HG02870 (cell line): Measurements from ENCODE around the gene CDYL2.

Experiments used
- ATAC-seq: cut with Tn5 transposase; IDR thresholded peaks from one replicate; pipeline ENCODE4 v1.9.1; 2021; ENCODE audit warnings: mild to moderate bottlenecking, moderate library complexity; ENCODE audit not compliant: unreplicated experiment

CDYL2 gene

GRCh38 chr16:80631581-80631980, 172.8 kb downstream of the CDYL2 start:
- no peak for ATAC-seq

- no peak for ATAC-seq
Measured at GRCh38 chr16:80628254-80628653, 176.1 kb downstream of the CDYL2 start.

- ATAC-seq = peak; percentile 99
Measured at GRCh38 chr16:80627108-80627507, 177.3 kb downstream of the CDYL2 start.

GRCh38 chr16:80623376-80623775, 181.0 kb downstream of the CDYL2 start:
- ATAC-seq = no peak

GRCh38 chr16:80622007-80622406, 182.4 kb downstream of the CDYL2 start:
- ATAC-seq = no peak

- ATAC-seq = no peak
Measured at GRCh38 chr16:80620736-80621605, 183.4 kb downstream of the CDYL2 start.

- ATAC-seq = no peak
Measured at GRCh38 chr16:80619824-80620223, 184.6 kb downstream of the CDYL2 start.

GRCh38 chr16:80618862-80619648, 185.3 kb downstream of the CDYL2 start:
- ATAC-seq = no peak

- no peak for ATAC-seq
Measured at GRCh38 chr16:80616362-80616761, 188.0 kb downstream of the CDYL2 start.

- ATAC-seq = no peak
Measured at GRCh38 chr16:80615735-80616134, 188.7 kb downstream of the CDYL2 start.

- no peak for ATAC-seq
Measured at GRCh38 chr16:80614908-80615671, 189.3 kb downstream of the CDYL2 start.

- no peak for ATAC-seq
Measured at GRCh38 chr16:80612461-80613017, 191.9 kb downstream of the CDYL2 start.

GRCh38 chr16:80611930-80612327, 192.5 kb downstream of the CDYL2 start:
- ATAC-seq = no peak

GRCh38 chr16:80611171-80611929, 193.0 kb downstream of the CDYL2 start:
- ATAC-seq = no peak

GRCh38 chr16:80610481-80611156, 193.8 kb downstream of the CDYL2 start:
- no peak for ATAC-seq

GRCh38 chr16:80608946-80609345, 195.5 kb downstream of the CDYL2 start:
- ATAC-seq = no peak

GRCh38 chr16:80607204-80607603, 197.2 kb downstream of the CDYL2 start:
- ATAC-seq = no peak

GRCh38 chr16:80606221-80606766, 198.1 kb downstream of the CDYL2 start:
- no peak for ATAC-seq

GRCh38 chr16:80604600-80605355, 199.6 kb downstream of the CDYL2 start:
- ATAC-seq = no peak
